ENCODE measurements around the gene FAM171A1.
"Not testable (repeated sequence)": the region's sequence is repeated elsewhere in the genome, so short reads cannot be mapped to it uniquely, and the experiment has no call there.

The FAM171A1 gene

DNA sequence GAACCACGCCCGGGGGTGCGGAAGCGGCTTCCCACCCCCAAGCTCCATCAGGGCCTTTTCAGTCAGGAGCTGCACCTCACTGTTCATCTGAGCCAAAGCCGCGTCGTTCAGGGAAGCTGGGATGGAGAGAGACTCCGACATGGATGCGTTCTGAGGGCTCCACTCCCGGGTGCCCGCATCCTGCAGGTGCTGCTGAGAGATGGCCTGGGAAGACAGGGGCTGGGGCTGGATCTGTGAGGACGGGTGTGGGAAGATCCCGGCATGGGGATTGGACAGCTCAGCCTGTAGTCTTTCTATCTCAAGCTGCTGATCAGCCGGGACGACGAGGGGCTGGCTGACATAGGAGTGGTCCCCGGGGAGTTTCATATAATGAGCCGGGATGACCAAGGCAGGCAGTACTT is 157.6 kb downstream of the FAM171A1 start:
- no peak for DNase-seq

DNA sequence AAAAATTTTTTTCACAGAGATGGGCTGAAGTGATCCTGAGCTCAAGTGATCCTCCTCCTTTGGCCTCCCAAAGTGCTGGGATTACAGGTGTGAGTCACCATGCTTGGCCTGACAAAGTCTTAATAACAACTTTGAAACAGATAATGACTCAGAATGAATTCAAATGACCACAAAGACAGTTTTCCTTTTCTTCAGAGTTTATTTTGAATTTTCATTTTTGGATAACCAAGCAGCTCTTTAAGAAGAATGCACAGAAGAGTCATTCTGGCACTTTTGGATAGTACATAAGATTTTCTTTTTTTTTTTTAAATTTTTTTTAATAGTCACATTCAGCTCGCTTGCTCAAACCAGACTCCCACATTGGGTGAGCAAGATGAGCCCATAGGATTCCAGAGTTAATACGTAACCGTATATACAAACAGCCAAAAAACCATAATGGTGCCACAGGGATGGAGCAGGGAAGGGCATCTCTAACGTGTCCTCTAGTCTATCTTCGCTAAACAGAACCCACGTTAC is 159.6 kb downstream of the FAM171A1 start:
- no peak for DNase-seq

DNA sequence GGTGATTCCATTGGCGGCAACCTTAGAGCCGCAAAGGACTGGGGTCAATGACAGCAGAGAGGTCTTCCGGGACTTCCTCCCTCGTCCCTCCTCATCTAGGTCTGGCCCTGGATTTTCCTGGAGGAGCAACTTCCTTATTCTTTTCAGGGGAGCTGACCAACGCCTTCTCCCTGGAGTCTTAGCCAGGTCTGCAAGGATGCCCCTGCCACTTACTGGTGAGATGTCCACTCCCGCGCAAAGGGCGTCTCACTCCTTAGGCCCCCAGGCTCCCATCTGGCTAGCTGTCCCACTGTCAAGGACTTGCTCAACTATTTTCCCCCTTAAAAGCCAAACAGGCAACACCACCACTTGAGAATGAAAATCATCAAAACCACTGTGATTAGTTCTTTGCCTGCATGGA is 160.6 kb downstream of the FAM171A1 start:
- DNase-seq, result no peak

DNA sequence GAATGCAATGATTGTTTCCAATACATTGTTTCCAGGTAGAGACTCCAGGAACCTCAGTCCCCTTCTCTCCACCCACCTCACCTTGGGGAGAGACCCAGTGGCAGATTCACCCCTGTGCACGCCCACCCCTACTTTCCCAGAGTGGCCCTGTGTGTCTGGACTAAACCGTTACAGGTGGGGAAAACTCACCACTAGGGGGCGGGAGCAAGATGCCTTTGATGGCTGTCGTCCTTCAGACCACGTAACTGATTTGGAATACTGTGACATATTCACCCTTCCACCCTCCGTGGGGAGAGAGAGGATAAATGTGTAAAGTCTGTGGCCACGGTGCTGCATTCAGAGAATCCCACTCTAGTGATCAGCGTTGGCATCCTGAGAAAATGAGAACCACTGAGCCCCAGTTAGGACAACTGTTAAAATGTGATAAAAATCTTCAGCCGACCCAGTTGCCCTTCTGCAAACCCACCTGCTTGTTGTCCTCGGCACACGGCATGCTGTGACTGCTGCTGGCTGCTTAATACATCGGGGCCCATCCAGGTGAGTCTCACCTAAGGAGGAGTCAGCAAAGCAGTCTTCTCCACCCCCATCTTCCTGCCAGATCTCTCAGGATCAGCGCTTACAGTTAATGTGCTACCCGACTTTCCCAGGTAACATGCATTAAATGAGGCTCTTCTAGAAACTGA is 161.1 kb downstream of the FAM171A1 start:
- DNase-seq, result peak in 54 of 56 donors; percentile 7 to 91 (median 54)

DNA sequence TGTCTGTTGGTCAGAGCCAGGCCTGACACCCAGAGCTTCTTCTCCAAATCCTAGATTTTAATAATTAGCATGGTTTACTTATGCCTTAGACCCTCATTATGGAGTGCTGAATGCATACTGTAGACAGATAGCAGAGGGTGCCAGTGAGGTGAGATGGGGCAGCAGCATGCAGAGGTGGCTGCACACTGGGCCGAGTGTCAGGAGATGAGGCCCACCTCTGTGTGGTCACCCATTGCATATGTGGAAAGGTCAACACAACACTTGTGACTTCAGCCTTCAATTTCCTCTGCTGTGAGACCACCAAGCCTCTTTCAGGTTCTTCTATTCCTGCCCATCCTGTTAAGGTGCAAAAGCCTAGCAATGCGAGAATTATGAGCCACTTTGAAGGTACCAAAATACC is 162.9 kb downstream of the FAM171A1 start:
- DNase-seq, result no peak

DNA sequence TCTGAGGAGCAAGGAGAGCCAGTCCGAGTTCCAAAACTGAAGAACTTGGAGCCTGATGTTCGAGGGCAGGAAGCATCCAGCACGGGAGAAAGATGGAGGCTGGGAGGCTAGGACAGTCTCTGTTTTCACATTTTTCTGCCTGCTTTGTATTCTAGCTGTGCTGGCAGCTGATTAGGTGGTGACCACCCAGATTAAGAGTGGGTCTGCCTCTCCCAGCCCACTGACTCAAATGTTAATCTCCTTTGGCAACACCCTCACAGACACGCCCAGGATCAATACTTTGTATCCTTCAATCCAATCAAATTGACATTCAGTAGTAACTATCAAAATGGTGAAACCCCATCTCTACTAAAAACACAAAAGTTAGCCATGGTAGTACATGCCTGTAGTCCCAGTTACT is 163.7 kb downstream of the FAM171A1 start:
- DNase-seq, result not testable (repeated sequence)

DNA sequence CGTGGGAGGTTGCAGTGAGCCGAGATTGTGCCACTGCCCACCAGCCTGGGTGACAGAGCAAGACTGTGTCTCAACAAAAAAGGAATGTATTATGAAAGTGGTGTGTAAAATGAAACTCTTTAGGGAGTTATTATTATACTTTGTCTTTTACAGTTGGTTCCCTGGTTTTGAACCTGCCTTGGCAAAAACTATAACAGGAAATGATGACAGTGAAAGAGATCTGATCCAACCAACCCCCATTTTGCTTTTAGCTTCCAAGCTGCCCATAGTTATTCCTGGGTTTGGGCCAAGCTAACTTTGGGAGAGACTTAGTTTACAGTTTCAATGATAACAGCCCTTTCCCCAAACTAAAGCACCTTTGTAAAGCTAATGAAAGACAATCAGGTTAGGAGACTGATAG is 168.4 kb downstream of the FAM171A1 start:
- no peak for DNase-seq

DNA sequence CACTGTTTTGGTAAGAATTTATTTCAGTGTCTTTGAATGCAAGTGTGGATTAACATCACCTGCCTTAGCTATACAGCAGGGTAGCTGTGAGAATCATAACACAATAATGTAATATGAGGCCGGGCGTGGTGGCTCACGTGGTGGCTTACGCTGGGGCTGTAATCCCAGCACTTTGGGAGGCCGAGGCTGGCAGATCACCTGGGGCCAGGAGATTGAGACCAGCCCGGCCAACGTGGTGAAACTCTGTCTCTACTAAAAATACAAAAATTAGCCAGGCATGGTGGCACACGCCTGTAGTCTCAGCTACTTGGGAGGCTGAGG is 168.8 kb downstream of the FAM171A1 start:
- DNase-seq, result not testable (repeated sequence)

DNA sequence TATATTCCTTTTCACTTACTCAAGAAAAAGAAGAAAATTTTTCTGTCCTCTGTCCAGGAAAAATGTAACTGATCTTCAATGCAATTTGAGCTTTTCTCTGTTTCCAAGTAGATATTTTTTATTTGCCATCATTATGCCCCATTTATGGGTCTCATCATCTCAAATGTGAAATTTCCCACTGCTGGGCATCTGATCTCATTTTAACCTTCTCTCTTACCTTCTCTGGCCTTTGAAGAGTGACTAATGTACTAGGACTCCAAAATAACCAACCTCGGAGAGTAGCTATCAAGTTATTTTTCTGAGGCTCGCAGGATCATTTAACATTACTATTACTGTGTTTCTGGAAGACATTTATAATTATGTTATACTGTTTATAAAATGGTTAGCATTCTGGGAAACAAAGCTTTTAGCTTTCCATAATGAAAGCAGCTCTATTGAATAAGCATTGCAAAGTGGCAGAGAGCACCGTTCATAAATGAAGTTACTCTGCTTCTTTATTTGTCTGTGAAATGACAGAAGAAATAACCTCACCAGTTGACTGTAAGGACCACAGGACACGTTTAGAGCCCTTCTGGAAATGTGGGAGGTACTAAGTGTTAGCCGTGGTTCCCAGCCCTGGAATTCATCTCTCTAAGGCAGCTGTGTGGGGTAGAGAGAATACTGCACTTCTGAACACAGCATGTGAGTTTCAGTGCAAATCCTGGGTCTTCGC is 169.3 kb downstream of the FAM171A1 start:
- DNase-seq, result no peak

DNA sequence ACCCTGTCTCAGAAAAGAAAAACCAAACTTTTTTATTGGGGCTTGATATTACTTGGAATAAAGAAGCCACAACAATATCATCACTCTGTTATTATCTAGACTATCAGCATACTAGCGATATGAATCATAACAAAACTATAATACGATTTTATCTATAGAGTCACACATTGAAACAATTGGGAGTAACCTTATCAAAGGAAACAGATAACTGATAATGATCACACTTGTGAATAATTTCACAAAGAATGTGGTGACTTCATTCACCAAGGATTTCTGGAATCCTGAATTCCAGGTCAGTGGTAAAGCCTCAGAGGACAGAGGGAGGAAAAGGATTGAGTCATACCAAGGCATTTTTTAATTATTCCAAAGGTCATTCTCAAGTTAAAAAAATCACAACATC is 170.5 kb downstream of the FAM171A1 start:
- DNase-seq, result no peak

DNA sequence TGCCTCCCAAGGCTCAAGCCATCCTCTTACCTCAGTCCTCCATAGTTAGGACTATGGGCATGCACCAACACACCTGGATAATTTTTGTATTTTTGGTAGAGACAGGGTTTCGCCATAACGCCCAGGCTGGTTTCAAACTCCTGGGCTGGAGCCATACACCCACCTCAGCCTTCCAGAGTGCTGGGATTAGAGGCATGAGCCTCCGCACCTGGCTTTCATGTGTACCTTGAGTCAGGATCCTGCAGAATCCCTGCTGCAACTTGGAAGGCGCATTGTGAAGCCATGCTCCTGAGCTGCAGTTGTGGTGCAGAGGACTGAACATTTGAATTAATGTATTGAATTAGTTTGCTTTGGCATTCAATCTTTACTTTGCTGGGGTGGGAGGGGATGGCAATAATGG is 173.2 kb downstream of the FAM171A1 start:
- DNase-seq, result no peak

DNA sequence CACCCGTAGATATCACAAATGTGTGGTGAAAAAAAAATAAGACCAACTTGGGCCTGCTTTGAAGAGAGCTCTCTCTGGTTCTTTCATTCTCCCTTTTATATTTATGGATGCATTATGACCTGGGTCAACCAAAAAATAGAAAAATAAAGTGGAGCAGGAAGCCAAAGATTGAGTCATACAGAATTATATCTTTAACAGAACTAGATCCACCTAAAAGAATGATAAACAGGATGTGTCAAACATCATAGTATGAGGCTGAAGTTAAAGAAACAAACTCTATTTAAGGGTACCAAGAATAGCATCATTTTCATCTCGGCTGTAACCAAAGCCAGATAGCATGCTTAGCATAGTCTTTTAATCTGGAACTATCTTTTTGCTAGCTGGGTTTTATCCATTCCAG is 173.8 kb downstream of the FAM171A1 start:
- DNase-seq, result no peak

DNA sequence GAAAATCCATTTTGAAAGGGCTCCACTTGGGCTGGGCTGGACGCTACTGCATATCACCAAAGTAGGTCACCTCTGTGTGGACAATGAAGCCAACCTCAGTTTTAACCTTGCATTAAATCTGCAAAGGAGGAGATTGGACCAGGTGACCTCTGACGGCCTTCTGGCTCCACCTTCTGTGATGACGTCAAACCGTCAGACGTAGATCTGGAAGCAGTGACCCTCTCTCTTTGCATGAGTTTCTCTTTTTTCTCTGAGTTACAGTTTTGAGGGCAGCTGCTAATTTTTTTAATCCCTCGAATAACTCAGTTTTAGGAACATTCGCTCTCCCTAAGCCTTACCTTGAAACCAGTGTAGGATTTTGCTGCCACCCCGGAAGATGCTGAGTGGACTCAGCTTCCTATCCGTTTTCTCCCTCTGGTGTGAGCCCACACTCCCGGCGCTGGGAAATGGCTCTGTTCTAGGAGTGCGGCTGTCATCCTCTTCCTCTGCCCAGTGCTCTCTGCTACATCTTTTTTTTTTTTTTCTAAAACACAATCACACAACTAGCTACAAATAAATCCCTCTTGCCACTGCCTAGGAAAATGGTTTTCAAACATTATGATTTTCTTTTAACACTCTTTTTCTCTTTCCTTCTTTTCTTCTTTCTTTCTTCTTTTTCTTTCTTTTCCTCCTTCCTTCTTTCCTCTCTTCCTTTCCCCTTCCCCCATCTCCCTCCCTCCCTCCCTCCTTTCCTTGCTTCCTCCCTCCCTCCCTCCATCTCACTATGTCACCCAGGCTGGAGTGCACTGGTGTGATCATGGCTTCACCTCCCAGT is 174.9 kb downstream of the FAM171A1 start:
- no peak for DNase-seq

DNA sequence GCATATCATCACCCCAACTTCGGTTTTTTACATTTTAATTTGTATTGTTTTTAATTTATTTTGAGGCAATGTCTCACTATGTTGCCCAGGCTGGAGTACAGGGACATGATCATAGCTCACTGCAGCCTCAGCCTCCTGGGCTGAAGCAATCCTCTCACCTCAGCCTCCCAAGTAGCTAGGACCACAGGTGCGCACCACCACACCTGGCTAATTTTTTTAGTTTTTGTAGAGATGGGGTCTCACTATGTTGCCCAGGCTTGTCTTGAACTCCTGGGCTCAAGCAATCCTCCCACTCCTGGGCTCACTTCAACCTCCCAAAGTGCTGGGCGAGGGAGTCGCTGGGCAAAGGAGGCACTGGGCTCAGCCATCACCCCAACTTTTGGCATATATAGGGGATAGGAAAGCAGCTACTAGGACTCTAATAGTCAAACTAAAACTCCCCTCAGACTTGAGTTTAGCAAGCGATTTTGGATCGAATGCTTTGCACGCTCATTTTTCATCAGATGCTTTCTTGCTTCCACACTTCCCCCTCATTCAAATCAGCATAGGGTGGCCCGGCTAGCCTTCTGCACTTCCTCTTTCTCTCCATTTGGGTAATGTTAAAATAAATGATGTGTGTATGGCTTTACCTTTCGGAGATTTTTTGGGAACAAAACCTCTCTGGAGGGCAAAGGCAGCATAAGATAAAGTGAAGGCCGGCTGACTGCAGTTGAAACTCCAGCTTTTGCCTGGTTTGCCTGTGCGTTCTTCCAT is 181.8 kb downstream of the FAM171A1 start:
- DNase-seq, result no peak

DNA sequence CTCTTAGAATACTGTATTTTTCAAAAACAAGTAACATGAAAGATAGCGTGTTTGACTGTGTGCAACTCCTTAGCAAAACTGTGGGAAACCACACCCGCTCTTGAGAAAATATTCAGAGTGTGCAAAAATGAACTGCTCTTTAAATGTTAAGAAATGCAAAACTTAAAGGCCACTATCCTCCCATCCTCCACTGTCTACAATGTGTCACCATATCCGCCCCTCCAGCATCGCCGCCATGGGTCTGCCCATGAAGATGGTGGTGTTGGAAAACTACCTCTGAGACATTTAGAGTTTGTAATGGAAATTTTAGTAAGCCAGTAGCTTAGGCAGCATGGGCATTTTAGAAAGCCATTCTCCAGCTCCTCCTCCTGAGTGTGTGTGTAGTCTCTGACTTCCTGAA is 182.5 kb downstream of the FAM171A1 start:
- DNase-seq, result peak in 1 of 56 donors; percentile 5

DNA sequence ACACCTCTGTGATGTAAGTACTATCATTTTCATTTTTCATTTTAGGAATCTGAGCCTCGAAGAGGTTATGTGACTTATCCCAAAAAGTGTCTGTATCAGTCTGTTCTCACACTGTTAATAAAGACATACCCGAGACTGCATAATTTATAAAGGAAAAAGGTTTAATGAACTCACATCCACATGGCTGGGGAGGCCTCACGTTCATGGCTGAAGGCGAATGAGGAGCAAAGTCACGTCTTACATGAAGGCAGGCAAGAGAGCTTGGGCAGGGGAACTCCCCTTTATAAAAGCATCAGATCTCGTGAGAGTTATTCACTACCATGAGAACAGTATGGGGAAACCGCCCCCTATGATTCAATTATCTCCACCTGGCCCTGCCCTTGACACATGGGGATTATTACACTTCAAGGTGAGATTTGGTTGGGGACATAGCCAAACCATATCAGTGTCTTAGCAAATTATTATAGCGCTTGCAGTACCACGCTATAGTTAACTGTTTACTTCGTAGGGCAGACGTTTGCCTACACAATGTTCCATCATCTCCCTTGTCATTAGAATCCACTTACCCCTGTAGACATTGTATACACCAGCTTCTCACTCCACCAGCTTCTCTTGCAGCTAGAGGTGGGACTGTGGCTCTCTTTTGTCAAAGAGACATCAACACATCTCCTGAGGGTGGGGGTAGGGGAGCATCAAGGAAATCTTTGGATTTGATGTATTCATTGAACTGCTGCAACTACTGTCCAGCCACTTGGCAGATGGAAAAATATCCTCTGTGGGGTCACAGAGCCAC is 187.2 kb downstream of the FAM171A1 start:
- DNase-seq, result no peak

DNA sequence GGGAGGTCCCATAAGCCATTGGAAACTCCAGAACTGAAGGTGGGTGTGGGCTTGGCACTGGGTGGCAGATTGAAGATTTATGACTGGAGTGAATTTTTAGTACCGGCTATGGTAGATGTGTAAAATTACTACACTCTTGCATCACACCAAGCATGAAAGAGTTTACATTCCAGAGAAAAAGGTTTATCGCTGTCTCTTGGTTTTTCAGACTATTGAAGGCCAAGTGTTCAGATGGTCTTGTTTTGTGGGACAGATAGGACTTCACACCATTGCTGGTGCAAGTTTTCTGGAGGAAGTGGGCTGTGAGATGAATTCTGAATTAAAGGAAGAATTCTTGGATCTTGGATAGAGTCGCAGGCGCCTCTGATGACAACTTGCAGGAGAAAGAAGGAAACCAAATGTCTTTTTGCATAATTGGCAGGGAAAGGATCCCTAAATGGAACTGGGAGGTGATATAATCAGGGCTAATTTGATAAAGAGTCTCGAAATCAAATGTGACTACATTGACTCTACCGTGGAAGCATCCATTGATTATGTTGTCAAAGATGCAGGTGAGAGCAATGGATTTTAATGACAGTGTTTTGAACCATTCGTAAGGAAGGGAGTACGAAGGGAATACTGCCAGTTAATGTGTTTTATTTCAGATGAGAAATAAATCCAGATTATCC is 188.4 kb downstream of the FAM171A1 start:
- no peak for DNase-seq

DNA sequence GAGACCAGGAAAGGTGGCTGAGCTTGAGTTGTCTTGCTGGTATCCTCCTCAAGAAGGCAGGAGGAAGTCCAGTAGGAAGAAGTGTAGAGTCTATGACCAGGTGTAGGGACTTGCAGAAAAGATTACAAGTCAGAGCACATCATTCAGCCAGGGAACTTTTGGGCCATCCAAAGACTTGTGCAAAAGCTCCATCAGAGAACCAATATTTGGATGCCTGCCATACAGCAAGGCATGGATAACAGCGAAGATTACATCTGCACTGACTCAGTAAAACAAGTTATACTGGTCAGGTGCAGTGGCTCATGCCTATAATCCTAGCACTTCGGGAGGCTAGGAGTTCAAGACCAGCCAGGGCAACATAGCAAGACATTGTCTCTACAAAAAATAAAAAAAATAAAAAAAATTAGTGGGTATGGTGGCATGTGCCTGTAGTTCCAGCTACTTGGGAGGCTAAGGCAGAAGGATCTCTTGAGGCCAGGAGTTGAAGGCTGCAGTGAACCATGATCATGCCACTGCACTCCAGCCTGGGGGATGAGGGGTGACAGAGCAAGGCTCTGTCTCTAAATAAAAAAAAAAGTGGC is 189.4 kb downstream of the FAM171A1 start:
- no peak for DNase-seq

DNA sequence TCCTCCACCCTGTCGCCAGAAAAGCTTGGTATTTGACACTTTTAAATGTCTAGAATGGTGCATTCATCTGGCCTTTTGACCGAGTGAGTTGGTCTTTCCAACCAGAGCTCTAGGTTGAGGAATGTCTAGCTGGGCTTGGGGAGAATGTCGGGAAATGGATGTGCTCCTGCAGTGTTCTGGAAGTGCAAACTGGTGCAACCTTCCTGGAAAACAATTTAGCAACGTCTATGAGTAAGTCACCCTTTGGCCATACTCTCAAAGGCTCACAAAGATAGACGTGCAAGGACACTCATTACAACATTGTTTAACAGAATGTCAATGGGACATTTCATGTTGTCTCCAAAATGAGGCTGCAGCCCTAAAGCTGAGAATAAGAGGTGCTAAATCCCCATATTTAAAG is 190.4 kb downstream of the FAM171A1 start:
- no peak for DNase-seq

DNA sequence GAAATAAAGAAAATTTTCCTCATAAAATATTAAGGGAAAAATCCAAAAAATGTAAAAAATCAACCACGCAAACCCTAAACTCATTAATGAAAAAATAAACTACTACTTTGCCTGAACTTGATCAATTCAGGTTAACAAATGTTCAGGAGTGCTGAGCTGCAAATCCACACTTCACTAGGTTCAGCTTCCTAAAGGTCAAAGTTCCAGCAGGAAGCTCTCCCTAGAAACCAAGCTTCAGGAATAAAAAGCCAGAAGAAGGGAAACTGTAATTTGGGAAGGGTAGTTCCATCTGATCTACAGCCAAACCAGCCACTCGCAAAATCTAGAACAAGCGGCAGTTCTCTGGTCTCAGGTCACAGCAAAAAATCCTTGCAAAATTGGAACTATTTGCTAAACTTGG is 194.8 kb downstream of the FAM171A1 start:
- DNase-seq, result no peak
